GM23248 (cell line): ENCODE results near the gene SLC35G3. TPM values are rescaled to one million over a fixed set of nuclear protein-coding genes. Genes with fewer than 3 reads are reported as not detected.
"Not testable (repeated sequence)": the region's sequence is repeated elsewhere in the genome, so short reads cannot be mapped to it uniquely, and the experiment has no call there.

Experiments
- DNase-seq: peaks from one replicate; pipeline ENCODE4 v3.0.0-alpha.2; 2015
- H2AFZ ChIP-seq: fragments of 200-600 bp; sonication (generic); 2 replicates; pipeline ENCODE4 v1.6.1; 2016; ENCODE audit warnings: antibody characterized with exemption
- H3F3A ChIP-seq: fragments of 200-600 bp; sonication (generic); 2 replicates; pipeline ENCODE4 v1.6.1; 2016; ENCODE audit warnings: mild to moderate bottlenecking, antibody characterized with exemption, mixed run types; ENCODE audit not compliant: insufficient read depth
- H3K27ac ChIP-seq: fragments of 200-600 bp; sonication (generic); 2 replicates; pipeline ENCODE4 v1.5.1; 2016; ENCODE audit warnings: mild to moderate bottlenecking
- H3K27me3 ChIP-seq: fragments of 200-600 bp; sonication (generic); replicated peaks from 2 replicates; pipeline ENCODE4 v1.6.1; 2016; ENCODE audit warnings: mild to moderate bottlenecking; ENCODE audit not compliant: insufficient read depth
- H3K36me3 ChIP-seq: fragments of 200-600 bp; sonication (generic); 2 replicates; pipeline ENCODE4 v1.6.1; 2016; ENCODE audit warnings: low read depth, mild to moderate bottlenecking
- H3K4me1 ChIP-seq: fragments of 200-600 bp; sonication (generic); 2 replicates; pipeline ENCODE4 v1.6.1; 2016; ENCODE audit warnings: mild to moderate bottlenecking; ENCODE audit not compliant: insufficient read depth
- H3K4me2 ChIP-seq: fragments of 200-600 bp; sonication (generic); one replicate; pipeline ENCODE4 v1.6.1; 2016; ENCODE audit warnings: mild to moderate bottlenecking; ENCODE audit not compliant: unreplicated experiment
- H3K4me3 ChIP-seq: fragments of 200-600 bp; sonication (generic); 2 replicates; pipeline ENCODE4 v1.5.1; 2016; ENCODE audit warnings: mild to moderate bottlenecking
- H3K79me2 ChIP-seq: fragments of 200-600 bp; sonication (generic); 2 replicates; pipeline ENCODE4 v1.6.1; 2016; ENCODE audit warnings: mild to moderate bottlenecking; ENCODE audit not compliant: insufficient read depth
- H3K9ac ChIP-seq: fragments of 200-600 bp; sonication (generic); 2 replicates; pipeline ENCODE4 v1.6.1; 2016; ENCODE audit warnings: mild to moderate bottlenecking
- H3K9me2 ChIP-seq: fragments of 200-600 bp; sonication (generic); 2 replicates; pipeline ENCODE4 v1.6.1; 2016; ENCODE audit warnings: mixed run types, mild to moderate bottlenecking, moderate library complexity; ENCODE audit not compliant: insufficient read depth
- H3K9me3 ChIP-seq: fragments of 200-600 bp; sonication (generic); one replicate; pipeline ENCODE4 v1.6.1; 2017; ENCODE audit warnings: low read depth
- H4K20me1 ChIP-seq: fragments of 200-600 bp; sonication (generic); 2 replicates; pipeline ENCODE4 v1.6.0; 2016; ENCODE audit not compliant: insufficient read depth
- EZH2 ChIP-seq: fragments of 200-600 bp; sonication (generic); IDR thresholded peaks from 2 replicates; pipeline ENCODE4 v1.6.1; 2018; ENCODE audit warnings: antibody characterized with exemption, mild to moderate bottlenecking; ENCODE audit not compliant: insufficient read depth, poor library complexity, severe bottlenecking
- EZH2phosphoT487 ChIP-seq: fragments of 200-600 bp; sonication (generic); IDR thresholded peaks from 2 replicates; pipeline ENCODE4 v1.6.1; 2018; ENCODE audit warnings: antibody characterized with exemption, moderate library complexity, mild to moderate bottlenecking, low read depth; ENCODE audit not compliant: insufficient read depth
- WGBS, 2 experiments: methylation state at CpG; one replicate each; pipeline ENCODE4 v1.1.6; 2015 to 2017; ENCODE audit warnings: low lambda C conversion rate in 2 of 2, low coverage in 1 of 2; ENCODE audit errors: missing lambda C conversion rate in 2 of 2; 5-methylcytosine and 5-hydroxymethylcytosine counted together
- in situ Hi-C: fragments of 300-500 bp; cut with MboI; formaldehyde crosslinking; loops from 2 replicates; pipeline ENCODE4 v1.15.0; 2020
- polyA plus RNA-seq: library from polyadenylated mRNA; unstranded; fragments of >200 nt; fragmentation: Nextera tagmentation; extraction: Ambion mirVana; gene quantifications from 2 replicates; pipeline ENCODE4 v1.2.1, GENCODE V29; 2016
- total RNA-seq: library from RNA; depleted of rRNA; stranded (reverse); fragments of >200 nt; shearing (Covaris generic); gene quantifications from 2 replicates; pipeline ENCODE4 v1.2.3, GENCODE V29; 2014

The SLC35G3 gene
- total and polyA plus RNA-seq, 2 experiments from 2014 or later = not detected

DNA sequence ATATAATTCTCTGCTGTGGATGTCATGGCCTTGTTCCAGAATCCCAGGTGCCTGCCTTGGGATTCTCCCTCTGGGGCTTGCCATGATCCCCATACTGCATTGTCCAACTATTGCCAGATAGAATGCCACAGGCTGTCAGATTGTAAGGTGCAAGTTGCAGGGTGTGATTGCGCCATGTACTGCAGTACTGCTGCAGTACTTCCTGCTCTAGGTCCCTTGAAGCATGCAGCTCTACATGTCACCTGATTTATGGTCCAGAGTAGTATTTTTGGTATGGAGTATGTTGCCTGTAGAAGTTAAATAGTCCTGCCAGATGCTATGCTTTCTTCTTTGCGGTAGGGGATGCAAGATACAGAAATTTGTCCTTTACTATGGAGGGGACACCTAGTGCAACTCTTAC is 41.7 kb upstream of the SLC35G3 start:
- no peak for TF ChIP-seq EZH2phosphoT487
- TF ChIP-seq EZH2 = no peak
- Histone ChIP-seq H3K27ac (no peak overlapping the region), H2AFZ (no peak overlapping the region), H3K9ac (no peak overlapping the region), H3K79me2 (no peaks in the 10 kb centered on the region), H3K4me2 (no peak overlapping the region), H3K9me2 (no peaks in the 10 kb centered on the region), H3K27me3 (no peaks in the 10 kb centered on the region), H3K9me3 (no peaks in the 10 kb centered on the region), H3K4me3 (no peak overlapping the region), H3F3A (0 out of 2 replicates have a peak, but pooled peaks cover 11% of the 10 kb centered on the region), H3K36me3 (no peaks in the 10 kb centered on the region), H4K20me1 (no peaks in the 10 kb centered on the region), H3K4me1 (peaks cover 18% of the 10 kb centered on the region)
- in situ Hi-C loops = no loop called here
- no peak for DNase-seq
- 0 to 2% methylated on average over 2 of the region's 2 CpGs for WGBS, 2 experiments

DNA sequence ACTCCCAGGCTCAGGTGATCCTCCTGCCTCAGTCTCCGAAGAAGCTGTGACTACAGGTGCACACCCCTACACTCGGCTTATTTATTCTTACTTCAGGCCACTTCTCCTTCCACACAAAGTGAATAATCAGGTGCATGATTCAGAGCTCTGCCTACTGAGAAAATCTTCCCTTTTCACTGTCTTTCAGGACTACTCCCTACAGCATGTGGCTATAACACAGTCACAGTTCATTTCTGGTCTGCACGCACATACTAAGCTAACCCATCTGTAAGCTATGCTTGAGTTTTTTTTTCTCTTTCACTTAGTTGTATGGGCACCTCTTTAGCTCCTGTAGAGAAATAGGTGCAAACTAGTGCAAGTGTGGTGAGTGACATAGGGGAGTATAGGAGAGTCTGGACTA is 41.1 kb upstream of the SLC35G3 start:
- Histone ChIP-seq H3K4me2 (no peak overlapping the region), H3K4me1 (peaks cover 18% of the 10 kb centered on the region), H3F3A (0 out of 2 replicates have a peak, but pooled peaks cover 11% of the 10 kb centered on the region), H2AFZ (no peak overlapping the region), H3K9me2 (no peaks in the 10 kb centered on the region), H3K36me3 (no peaks in the 10 kb centered on the region), H3K9ac (no peak overlapping the region), H3K4me3 (no peak overlapping the region), H4K20me1 (no peaks in the 10 kb centered on the region), H3K27ac (no peak overlapping the region), H3K27me3 (no peaks in the 10 kb centered on the region), H3K9me3 (no peaks in the 10 kb centered on the region), H3K79me2 (no peaks in the 10 kb centered on the region)
- 84 to 98% methylated on average over 3 of the region's 3 CpGs for WGBS, 2 experiments
- in situ Hi-C loops = no loop called here
- no peak for DNase-seq
- TF ChIP-seq EZH2 (no peak), EZH2phosphoT487 (no peak)

DNA sequence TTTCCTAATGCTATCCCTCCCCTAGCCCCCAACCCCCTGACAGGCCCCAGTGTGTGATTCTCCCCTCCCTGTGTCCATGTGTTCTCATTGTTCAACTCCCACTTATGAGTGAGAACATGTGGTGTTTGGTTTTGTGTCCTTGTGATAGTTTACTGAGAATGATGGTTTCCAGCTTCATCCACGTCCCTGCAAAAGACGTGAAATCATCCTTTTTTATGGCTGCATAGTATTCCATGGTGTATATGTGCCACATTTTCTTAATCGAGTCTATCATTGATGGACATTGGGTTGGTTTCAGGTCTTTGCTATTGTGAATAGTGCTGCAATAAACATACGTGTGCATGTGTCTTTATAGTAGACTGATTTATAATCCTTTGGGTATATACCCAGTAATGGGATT is 40.1 kb upstream of the SLC35G3 start:
- H3K9ac ChIP-seq, H4K20me1 ChIP-seq, H3K36me3 ChIP-seq, H3K4me2 ChIP-seq, H3K9me2 ChIP-seq, H3K9me3 ChIP-seq, H2AFZ ChIP-seq, H3K27me3 ChIP-seq, DNase-seq, H3K79me2 ChIP-seq, H3K27ac ChIP-seq, in situ Hi-C loops, H3K4me3 ChIP-seq: not testable (repeated sequence)
- H3F3A ChIP-seq = 0 out of 2 replicates have a peak, but pooled peaks cover 10% of the 10 kb centered on the region
- 44 to 47% methylated on average over 4 of the region's 4 CpGs for WGBS, 2 experiments
- peaks cover 12% of the 10 kb centered on the region for H3K4me1 ChIP-seq

DNA sequence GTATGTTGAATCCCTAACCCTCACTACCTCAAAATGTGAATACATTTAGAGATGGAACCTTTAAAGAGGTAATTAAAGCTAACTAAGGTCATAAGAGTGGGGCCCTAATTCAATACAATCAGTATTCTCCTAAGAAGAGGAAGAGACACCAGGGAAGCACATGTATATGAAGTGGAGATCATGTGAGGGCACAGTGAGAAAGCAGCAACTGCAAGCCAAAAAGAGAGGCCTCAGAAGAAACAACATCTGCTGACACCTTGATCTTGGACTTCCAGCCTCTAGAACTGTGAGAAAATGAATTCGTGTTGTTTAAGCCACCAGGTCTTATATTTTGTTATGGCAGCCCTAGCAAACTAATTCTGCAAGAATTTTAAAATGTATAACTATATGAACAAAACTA is 35.4 kb upstream of the SLC35G3 start:
- Histone ChIP-seq H3K27me3 (no peaks in the 10 kb centered on the region), H3K4me1 (no peaks in the 10 kb centered on the region), H3K36me3 (no peaks in the 10 kb centered on the region), H3K9me3 (no peaks in the 10 kb centered on the region), H3K9me2 (no peaks in the 10 kb centered on the region), H3K9ac (no peak overlapping the region), H4K20me1 (no peaks in the 10 kb centered on the region), H2AFZ (no peak overlapping the region), H3K27ac (no peak overlapping the region), H3K4me2 (no peak overlapping the region), H3K79me2 (no peaks in the 10 kb centered on the region), H3F3A (no peaks in the 10 kb centered on the region), H3K4me3 (no peak overlapping the region)
- in situ Hi-C loops = no loop called here
- no peak for TF ChIP-seq EZH2
- TF ChIP-seq EZH2phosphoT487 = no peak
- 68 to 83% methylated on average over 1 of the region's 1 CpG for WGBS, 2 experiments
- no peak for DNase-seq

DNA sequence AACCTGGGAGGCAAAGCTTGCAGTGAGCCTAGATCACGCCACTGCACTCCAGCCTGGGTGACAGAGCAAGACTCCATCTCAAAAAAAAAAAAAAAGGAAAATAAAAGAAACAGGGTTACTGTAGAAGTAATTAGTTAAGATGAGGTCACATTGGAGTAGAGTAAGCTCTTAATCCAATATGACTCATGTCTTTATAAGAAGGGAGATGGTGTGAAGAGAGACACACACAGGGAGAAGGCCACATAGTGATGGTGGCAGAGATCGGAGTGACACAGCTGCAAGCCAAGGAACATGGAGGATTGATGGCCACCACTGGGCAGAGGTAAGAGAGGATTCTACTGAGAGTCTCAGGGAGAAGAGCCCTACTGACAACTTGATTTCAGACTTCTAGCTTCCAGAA is 33.4 kb upstream of the SLC35G3 start:
- no peaks in the 10 kb centered on the region for H3K9me2 ChIP-seq
- no peaks in the 10 kb centered on the region for H3K36me3 ChIP-seq
- no peak overlapping the region for H3K4me2 ChIP-seq
- no peak for DNase-seq
- no peaks in the 10 kb centered on the region for H3K9me3 ChIP-seq
- no peaks in the 10 kb centered on the region for H4K20me1 ChIP-seq
- H3F3A ChIP-seq = no peaks in the 10 kb centered on the region
- H3K4me1 ChIP-seq = no peaks in the 10 kb centered on the region
- no peaks in the 10 kb centered on the region for H3K27me3 ChIP-seq
- no peak overlapping the region for H3K4me3 ChIP-seq
- H2AFZ ChIP-seq = no peak overlapping the region
- H3K27ac ChIP-seq = no peak overlapping the region
- in situ Hi-C loops = no loop called here
- 80 to 87% methylated on average over 2 of the region's 2 CpGs for WGBS, 2 experiments
- H3K79me2 ChIP-seq = no peaks in the 10 kb centered on the region
- no peak overlapping the region for H3K9ac ChIP-seq
- TF ChIP-seq EZH2phosphoT487 = no peak
- TF ChIP-seq EZH2 = no peak
